ENCODE results near the gene LRRFIP1. TPM values are rescaled to one million over a fixed set of nuclear protein-coding genes. Genes with fewer than 3 reads are reported as not detected.
"Not testable (repeated sequence)": the region's sequence is repeated elsewhere in the genome, so short reads cannot be mapped to it uniquely, and the experiment has no call there.

LRRFIP1 gene
- total RNA-seq, 2 experiments from 2014 or later: 242 to 248 TPM

DNA sequence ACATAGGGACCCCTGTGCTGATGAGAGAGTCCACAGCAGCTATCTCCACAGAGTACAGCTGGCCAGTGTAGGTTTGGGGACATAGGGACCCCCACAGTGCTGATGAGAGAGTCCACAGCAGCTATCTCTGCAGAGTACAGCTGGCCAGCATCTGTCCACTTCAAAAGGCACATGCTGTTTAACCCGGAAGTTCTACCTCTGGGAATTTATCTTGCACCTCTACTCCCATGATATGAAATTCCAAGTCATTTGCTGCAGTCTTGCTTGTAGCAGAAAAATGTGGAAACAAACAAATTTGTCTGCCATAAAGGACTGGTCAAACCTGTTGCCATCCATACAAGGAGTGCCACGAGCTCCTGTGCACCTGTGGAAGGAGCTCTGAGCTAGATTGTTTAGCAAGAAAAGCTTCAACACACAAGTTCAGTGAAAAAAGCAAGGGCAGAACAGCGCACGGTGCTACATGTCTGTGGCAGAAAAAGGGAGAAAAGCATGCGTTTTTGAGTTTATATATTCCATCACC is 33.1 kb downstream of the LRRFIP1 start:
- CTCF ChIA-PET: interaction anchor here (0.6 kb wide), 1 partner anchor 23 kb away, joined by 3 read pairs; no protein-coding TSS in a partner anchor
- Mint-ChIP-seq H3K9me3 (no peaks in the 10 kb centered on the region), H3K4me1 (peaks cover 13% of the 10 kb centered on the region), H3K27ac (no peak overlapping the region), H3K4me3 (no peak overlapping the region), H3K27me3 (peaks cover 41% of the 10 kb centered on the region), H3K36me3 (ENCODE audit: low read depth) (no peaks in the 10 kb centered on the region)
- POLR2A ChIA-PET: no interaction called here
- DNase-seq: no peak

DNA sequence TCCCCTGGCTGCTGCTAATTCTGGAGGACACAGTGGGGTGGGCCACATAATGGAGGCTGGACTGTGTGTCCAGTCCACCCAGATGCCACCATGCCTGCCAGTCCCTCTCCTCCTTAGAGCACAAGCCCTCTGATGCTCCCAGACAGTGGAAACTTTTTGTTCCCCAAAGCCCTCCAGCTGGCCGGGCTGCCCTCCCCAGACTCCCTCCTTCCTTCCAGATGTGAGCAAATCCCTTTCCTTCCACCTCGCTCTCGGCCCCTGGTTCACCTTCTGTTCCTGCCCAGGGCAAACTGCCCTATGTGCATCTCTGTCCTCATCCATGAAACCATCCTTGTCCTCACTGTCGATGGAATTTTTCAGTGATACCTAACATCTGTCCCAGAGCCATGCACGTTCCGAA is 33.9 kb downstream of the LRRFIP1 start:
- Mint-ChIP-seq H3K9me3 (no peaks in the 10 kb centered on the region), H3K27me3 (peaks cover 41% of the 10 kb centered on the region), H3K36me3 (ENCODE audit: low read depth) (no peaks in the 10 kb centered on the region), H3K4me1 (peaks cover 8% of the 10 kb centered on the region), H3K4me3 (no peak overlapping the region), H3K27ac (no peak overlapping the region)
- POLR2A ChIA-PET: no interaction called here
- DNase-seq: no peak
- CTCF ChIA-PET: interaction anchor here (0.6 kb wide), 1 partner anchor 23 kb away, joined by 3 read pairs; no protein-coding TSS in a partner anchor

DNA sequence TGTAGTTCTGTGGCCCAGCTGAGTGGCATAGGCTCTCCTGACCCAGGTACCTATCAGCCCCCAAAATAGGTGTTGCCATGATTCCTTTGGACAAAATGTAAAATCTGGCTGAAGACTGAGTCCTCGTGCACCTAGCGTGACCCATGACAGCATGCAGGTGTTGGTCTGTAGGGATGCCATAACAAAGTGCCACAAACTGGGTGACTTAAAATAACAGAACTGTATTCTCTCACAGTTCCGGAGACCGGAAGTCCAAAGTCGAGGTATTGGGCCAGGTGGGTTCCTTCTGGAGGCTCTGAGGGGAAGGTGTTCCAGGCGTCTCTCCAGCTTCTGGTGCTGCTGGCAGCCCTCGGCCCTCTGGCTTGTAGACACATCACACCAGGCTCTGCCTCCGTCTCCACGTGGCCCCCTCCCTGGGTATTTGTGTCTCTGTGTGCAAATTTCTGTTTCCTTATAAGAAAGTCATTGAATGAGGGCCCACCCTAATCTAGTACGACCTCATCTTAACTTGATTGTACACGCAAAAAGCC is 34.5 kb downstream of the LRRFIP1 start:
- Mint-ChIP-seq H3K27me3 (peaks cover 46% of the 10 kb centered on the region), H3K4me1 (peaks cover 11% of the 10 kb centered on the region), H3K36me3 (ENCODE audit: low read depth) (no peaks in the 10 kb centered on the region), H3K27ac (no peak overlapping the region), H3K9me3 (no peaks in the 10 kb centered on the region), H3K4me3 (no peak overlapping the region)
- POLR2A ChIA-PET: no interaction called here
- DNase-seq: no peak
- CTCF ChIA-PET: no interaction called here

DNA sequence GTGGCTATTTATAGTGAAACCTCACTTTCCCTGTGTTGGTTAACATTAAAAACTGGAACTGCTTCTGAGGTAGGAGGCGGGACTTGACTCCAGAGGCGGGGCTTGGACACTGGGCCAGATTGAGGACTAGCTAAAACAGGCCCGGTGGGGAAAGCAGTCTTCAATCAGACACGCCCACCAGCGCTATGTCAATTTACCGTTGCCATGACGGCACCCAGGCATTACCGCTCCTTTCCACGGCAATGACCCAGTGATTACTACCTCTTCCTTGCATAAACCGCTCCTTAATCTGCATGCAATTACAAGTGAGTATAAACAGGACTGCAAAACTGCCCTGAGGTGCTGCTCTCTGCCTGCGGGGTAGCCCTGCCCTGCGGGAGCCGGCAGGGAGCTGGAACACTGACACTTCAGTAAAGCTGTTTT is 35.3 kb downstream of the LRRFIP1 start:
- peak; percentile 42 for DNase-seq
- Mint-ChIP-seq H3K27ac (no peak overlapping the region), H3K36me3 (ENCODE audit: low read depth) (no peaks in the 10 kb centered on the region), H3K4me3 (no peak overlapping the region), H3K27me3 (peaks cover 46% of the 10 kb centered on the region), H3K9me3 (no peaks in the 10 kb centered on the region), H3K4me1 (peaks cover 11% of the 10 kb centered on the region)
- CTCF ChIA-PET: interaction anchor here (0.8 kb wide), 1 partner anchor 10 kb away, joined by 4 read pairs; no protein-coding TSS in a partner anchor
- POLR2A ChIA-PET: no interaction called here

DNA sequence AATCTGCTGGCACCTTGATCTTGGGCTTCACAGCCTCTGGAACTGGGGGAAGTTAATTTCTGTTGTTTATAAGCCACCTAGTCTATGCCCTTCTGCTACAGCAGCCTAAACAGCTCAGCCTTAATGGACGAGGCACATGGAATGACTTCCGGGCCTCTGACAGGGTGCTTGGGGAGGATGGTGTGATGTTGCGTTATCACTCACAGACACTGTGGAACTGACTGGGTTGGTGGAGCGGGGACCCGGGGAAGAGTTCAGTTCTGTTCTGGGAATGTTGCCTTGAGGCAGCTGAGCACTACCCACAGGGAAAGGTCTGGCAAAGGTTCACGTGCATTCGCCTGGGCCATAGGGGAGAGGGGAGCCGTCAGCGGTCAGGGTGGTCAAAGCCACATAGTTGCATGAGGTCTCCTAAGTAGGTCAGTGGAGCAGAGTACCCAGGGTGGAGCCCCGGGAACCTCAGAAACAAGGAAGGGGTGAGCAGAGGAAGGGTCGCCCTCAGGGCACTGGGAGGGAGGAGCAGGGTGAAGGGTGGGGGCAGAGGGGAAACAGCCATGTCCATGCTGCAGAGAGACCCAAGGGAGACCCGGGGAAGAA is 36.2 kb downstream of the LRRFIP1 start:
- Mint-ChIP-seq H3K27ac (no peak overlapping the region), H3K4me3 (no peak overlapping the region), H3K4me1 (peaks cover 11% of the 10 kb centered on the region), H3K36me3 (ENCODE audit: low read depth) (no peaks in the 10 kb centered on the region), H3K27me3 (peaks cover 49% of the 10 kb centered on the region), H3K9me3 (no peaks in the 10 kb centered on the region)
- no peak for DNase-seq
- ChIA-PET POLR2A (no interaction called here), CTCF (no interaction called here)

DNA sequence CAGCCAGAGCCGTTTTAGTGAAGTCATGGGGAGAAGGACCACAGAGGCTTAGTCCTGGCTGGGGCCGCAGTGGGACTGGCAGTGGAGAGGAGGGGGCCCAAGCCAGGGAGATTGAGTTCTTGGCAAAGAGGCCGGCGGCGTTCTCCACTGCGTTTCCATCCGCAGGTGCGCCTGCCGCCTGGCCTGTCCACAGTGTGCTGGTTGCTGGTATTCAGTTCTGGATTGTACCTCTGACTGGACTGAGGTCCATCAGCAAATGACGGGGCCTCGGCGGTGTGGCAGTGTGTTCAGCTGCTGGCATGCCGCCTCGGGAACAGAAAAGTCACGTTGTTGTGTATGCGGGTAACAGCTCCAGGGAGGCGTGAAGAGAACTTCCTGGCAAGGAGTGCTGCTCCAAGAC is 36.8 kb downstream of the LRRFIP1 start:
- Mint-ChIP-seq H3K4me3 (no peak overlapping the region), H3K4me1 (peaks cover 11% of the 10 kb centered on the region), H3K36me3 (ENCODE audit: low read depth) (no peaks in the 10 kb centered on the region), H3K27ac (no peak overlapping the region), H3K9me3 (no peaks in the 10 kb centered on the region), H3K27me3 (peaks cover 47% of the 10 kb centered on the region)
- DNase-seq: no peak
- ChIA-PET POLR2A (no interaction called here), CTCF (no interaction called here)

DNA sequence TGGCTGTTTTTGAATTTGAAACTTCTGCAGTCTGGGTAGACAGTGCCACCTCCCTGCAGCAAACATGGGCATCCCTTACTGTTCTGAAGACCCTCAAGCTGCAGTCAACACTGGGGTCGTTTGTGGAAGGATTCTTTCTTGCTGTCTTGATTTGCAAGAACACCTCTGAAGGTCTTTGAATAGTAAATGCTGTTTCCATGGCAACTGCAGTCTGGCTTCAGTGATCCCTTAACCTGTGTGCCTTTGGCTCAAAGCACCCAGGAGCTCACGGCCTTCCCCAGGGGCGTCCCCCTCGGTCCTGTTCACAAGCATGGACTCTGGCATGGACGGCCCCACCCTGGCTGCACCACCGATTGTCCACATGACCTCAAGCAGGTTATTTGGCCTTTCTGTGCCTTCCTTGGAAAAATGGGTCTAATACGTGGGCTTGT is 38.3 kb downstream of the LRRFIP1 start:
- no peak overlapping the region for H3K4me3 Mint-ChIP-seq

DNA sequence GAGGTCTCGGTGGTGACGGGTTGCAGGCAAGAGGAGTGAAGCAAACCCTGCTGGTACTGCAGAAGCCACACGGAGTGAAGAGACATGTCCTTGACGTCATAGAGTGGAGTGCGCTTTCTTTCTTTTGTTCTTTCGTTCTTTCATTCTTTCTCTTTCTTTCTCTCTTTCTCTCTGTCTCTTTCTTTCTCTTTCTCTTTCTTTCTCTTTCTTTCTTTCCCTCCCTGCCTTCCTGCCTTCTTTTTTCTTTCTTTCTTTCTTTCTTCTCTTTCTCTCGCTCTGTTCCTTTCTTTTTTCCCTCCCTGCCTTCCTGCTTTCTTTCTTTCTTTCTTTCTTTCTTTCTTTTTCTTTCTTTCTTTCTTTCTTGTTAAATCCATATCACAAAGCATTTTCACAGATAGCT is 39.2 kb downstream of the LRRFIP1 start:
- ChIA-PET POLR2A (no interaction called here), CTCF (interaction anchor here (0.6 kb wide), 1 partner anchor 44 kb away, joined by 5 read pairs; no protein-coding TSS in a partner anchor)
- H3K27ac Mint-ChIP-seq: no peak overlapping the region
- H3K4me1 Mint-ChIP-seq: peaks cover 22% of the 10 kb centered on the region
- H3K4me3 Mint-ChIP-seq: no peak overlapping the region
- DNase-seq: no peak
- H3K9me3 Mint-ChIP-seq: no peaks in the 10 kb centered on the region
- no peaks in the 10 kb centered on the region for H3K36me3 Mint-ChIP-seq (ENCODE audit: low read depth)
- peaks cover 57% of the 10 kb centered on the region for H3K27me3 Mint-ChIP-seq

More for the DNA sequence above, 38.3 kb downstream of the LRRFIP1 start:
- H3K27ac Mint-ChIP-seq: no peak overlapping the region
- ChIA-PET POLR2A (no interaction called here), CTCF (no interaction called here)
- H3K9me3 Mint-ChIP-seq: no peaks in the 10 kb centered on the region
- H3K27me3 Mint-ChIP-seq: peaks cover 51% of the 10 kb centered on the region
- no peak for DNase-seq
- H3K36me3 Mint-ChIP-seq (ENCODE audit: low read depth): no peaks in the 10 kb centered on the region
- H3K4me1 Mint-ChIP-seq: peaks cover 20% of the 10 kb centered on the region

DNA sequence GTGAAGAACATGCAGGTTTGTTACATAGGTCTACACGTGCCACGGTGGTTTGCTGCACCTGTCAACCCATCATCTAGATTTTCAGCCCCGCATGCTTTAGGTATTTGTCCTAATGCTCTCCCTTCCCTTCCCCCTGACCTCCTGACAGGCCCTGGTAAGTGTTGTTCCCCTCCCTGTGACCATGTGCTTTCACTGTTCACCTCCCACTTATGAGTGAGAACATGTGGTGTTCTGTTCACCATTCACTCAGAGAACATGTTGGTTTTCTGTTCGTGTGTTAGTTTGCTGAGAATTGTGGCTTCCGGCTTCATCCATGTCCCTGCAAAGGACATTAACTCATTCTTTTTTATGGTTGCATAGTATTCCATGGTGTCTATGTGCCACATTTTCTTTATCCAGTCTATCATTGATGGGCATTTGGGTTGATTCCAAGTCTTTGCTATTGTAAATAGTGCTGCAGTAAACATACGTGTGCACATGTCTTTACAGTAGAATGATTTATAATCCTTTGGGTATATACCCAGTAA is 39.7 kb downstream of the LRRFIP1 start:
- not testable (repeated sequence) for H3K9me3 Mint-ChIP-seq

DNA sequence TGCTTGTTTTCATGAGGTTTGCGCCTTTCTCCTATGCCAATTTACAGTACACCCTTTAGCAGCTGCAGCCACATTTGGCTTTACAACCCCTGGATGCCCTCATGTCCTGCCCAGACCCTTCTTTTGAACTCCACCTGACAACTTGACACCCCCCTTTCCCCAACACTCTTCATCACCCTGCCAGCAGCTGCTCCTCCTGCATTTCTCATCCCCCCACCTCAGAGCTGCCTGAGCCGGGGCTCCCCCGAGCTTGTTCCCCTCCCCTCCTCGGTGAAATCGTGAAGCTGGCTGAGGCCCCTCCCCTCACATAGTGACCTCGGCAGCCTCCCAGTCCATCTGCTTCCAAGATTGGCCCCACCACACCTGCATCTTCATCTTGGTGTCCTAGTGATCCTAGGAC is 40.5 kb downstream of the LRRFIP1 start:
- Mint-ChIP-seq H3K9me3 (no peaks in the 10 kb centered on the region), H3K27ac (no peak overlapping the region), H3K4me3 (no peak overlapping the region), H3K4me1 (peaks cover 27% of the 10 kb centered on the region), H3K36me3 (ENCODE audit: low read depth) (no peaks in the 10 kb centered on the region), H3K27me3 (peaks cover 51% of the 10 kb centered on the region)
- no peak for DNase-seq
- ChIA-PET CTCF (interaction anchor here (0.6 to 1.5 kb wide), 2 partner anchors 37 to 75 kb away, joined by 3 read pairs; no protein-coding TSS in a partner anchor), POLR2A (interaction anchor here (12.6 kb wide), 1 partner anchor 25 kb away, joined by 385 read pairs; no protein-coding TSS in a partner anchor)

More for the DNA sequence above, 39.7 kb downstream of the LRRFIP1 start:
- CTCF ChIA-PET: interaction anchor here (0.6 kb wide), 1 partner anchor 44 kb away, joined by 5 read pairs; no protein-coding TSS in a partner anchor
- H3K36me3 Mint-ChIP-seq (ENCODE audit: low read depth); H3K4me3 Mint-ChIP-seq; DNase-seq; H3K27ac Mint-ChIP-seq; POLR2A ChIA-PET: not testable (repeated sequence)
- Mint-ChIP-seq H3K4me1 (peaks cover 26% of the 10 kb centered on the region), H3K27me3 (peaks cover 55% of the 10 kb centered on the region)

DNA sequence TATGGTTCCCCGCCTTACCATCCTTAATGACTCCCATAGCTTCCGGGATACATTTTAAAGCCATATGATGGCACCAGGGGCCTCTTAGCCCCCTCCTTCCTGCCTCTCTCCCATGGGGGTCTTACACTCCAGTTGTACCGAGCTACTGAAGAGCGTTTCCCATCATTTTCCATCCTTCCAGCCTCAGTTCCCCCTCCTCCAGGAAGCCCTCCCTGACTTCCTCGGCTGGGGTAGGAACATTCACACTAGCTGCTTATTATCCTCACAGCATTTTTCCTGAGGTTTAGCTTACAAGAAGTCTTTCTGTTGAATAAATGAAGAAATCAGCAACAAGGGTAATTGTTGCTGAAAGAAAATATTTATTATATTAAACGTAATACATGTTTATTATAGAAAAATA is 41.1 kb downstream of the LRRFIP1 start:
- H3K4me1 Mint-ChIP-seq: peaks cover 31% of the 10 kb centered on the region
- peaks cover 50% of the 10 kb centered on the region for H3K27me3 Mint-ChIP-seq
- ChIA-PET CTCF (interaction anchor here (0.6 to 6.9 kb wide), 3 partner anchors 37 to 78 kb away, joined by 3 to 101 read pairs (median 3); no protein-coding TSS in a partner anchor), POLR2A (interaction anchor here (12.6 kb wide), 1 partner anchor 24 kb away, joined by 385 read pairs; no protein-coding TSS in a partner anchor)
- DNase-seq: no peak
- H3K4me3 Mint-ChIP-seq: no peak overlapping the region
- H3K9me3 Mint-ChIP-seq: no peaks in the 10 kb centered on the region
- no peaks in the 10 kb centered on the region for H3K36me3 Mint-ChIP-seq (ENCODE audit: low read depth)
- H3K27ac Mint-ChIP-seq: no peak overlapping the region

DNA sequence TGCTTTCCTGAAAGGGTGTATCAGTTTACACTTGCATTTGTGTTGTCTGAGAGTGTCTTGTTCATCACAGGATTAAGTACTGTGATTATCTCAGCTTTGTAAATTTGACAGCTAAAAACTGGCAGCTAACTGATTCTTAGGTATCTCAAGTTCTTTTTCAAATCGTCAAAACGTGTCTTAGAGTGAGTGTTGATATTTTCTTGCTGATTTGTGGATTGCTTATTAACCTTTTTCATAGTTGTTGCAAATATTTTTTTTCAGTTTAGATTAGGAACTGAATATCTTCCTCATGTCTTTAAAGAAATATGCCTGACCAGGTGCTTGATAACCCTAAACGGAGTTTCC is 41.9 kb downstream of the LRRFIP1 start:
- no peak for DNase-seq
- Mint-ChIP-seq H3K27me3 (peaks cover 43% of the 10 kb centered on the region), H3K9me3 (no peaks in the 10 kb centered on the region), H3K27ac (no peak overlapping the region), H3K36me3 (ENCODE audit: low read depth) (no peaks in the 10 kb centered on the region), H3K4me3 (no peak overlapping the region), H3K4me1 (peaks cover 37% of the 10 kb centered on the region)
- CTCF ChIA-PET: interaction anchor here (1.0 to 6.9 kb wide), 3 partner anchors 18 to 77 kb away, joined by 3 to 101 read pairs (median 3); no protein-coding TSS in a partner anchor
- POLR2A ChIA-PET: interaction anchor here (1.0 to 12.6 kb wide), 2 partner anchors 23 to 59 kb away, joined by 4 to 385 read pairs; no protein-coding TSS in a partner anchor

All from activated CD4-positive, alpha-beta memory T cell treated with anti-CD3 and anti-CD28 coated beads, Interleukin-2, amount 10 ng/mL, durations not matched to agents 7 days and 5 days (primary cell).